K562 (cell line): Measurements from ENCODE around the gene LDLRAD3.

Source experiments
- KAT7 ChIP-seq: sonication (generic); formaldehyde crosslinking; IDR thresholded peaks from 2 replicates; pipeline ENCODE4 v1.8.0; 2022; ENCODE audit warnings: missing genetic modification reagents, mild to moderate bottlenecking, borderline replicate concordance
- SREBF2 ChIP-seq: sonication (generic); formaldehyde crosslinking; IDR thresholded peaks from 2 replicates; pipeline ENCODE4 v1.4.0; 2020; ENCODE audit warnings: mild to moderate bottlenecking, missing genetic modification reagents
- ZNF24 ChIP-seq: fragments of 450-650 bp; IDR thresholded peaks from 2 replicates; pipeline ENCODE4 v1.6.1; 2016
- TF ChIP-seq, protein P1 (sequence below): fragments of 250-450 bp; sonication (Bioruptor Pico); IDR thresholded peaks from 2 replicates; pipeline ENCODE4 v1.5.0; 2020; ENCODE audit warnings: mild to moderate bottlenecking, borderline replicate concordance
- TF ChIP-seq, protein P2 (sequence below): sonication (generic); formaldehyde crosslinking; IDR thresholded peaks from 2 replicates; pipeline ENCODE4 v1.5.0; 2020; ENCODE audit warnings: missing genetic modification reagents

DNA sequence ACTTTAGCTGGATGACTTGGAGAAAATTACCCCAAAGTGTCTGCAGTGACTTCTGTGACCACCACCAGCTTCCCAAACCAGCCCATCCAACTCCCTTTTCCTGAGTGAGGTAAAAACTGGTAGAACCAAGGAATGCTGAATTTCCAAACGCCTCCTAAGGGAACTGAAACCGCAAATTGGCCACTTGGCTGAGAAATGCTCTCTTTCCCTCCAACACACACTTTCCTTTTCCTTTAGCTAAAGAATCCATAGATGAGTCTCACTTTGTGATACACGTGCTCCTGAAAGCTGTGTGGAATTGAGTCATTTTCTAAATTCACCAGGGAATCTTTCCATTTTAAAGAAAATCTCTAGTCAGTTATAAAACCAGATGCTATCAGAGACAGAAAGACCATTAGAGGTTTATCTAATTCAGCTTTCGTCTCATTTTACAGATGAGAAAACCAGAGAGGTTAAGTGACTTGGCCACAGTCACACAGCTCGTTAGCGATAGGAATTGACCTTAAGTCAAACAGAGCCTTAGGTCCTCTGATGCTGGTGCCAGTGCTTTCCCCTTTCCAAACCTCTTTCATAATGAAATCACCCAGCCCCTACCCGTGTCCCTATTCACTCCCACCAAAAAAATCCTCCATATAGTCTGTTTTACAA, 208.2 kb downstream of the LDLRAD3 start:
- TF ChIP-seq ZNF24 = no peak
- TF ChIP-seq SREBF2 (CRISPR knock-in tag) = no peak
- no peak for TF ChIP-seq KAT7
- TF ChIP-seq, protein P1, sequence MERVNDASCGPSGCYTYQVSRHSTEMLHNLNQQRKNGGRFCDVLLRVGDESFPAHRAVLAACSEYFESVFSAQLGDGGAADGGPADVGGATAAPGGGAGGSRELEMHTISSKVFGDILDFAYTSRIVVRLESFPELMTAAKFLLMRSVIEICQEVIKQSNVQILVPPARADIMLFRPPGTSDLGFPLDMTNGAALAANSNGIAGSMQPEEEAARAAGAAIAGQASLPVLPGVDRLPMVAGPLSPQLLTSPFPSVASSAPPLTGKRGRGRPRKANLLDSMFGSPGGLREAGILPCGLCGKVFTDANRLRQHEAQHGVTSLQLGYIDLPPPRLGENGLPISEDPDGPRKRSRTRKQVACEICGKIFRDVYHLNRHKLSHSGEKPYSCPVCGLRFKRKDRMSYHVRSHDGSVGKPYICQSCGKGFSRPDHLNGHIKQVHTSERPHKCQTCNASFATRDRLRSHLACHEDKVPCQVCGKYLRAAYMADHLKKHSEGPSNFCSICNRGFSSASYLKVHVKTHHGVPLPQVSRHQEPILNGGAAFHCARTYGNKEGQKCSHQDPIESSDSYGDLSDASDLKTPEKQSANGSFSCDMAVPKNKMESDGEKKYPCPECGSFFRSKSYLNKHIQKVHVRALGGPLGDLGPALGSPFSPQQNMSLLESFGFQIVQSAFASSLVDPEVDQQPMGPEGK (CRISPR knock-in tag) = no peak
- TF ChIP-seq, protein P2, sequence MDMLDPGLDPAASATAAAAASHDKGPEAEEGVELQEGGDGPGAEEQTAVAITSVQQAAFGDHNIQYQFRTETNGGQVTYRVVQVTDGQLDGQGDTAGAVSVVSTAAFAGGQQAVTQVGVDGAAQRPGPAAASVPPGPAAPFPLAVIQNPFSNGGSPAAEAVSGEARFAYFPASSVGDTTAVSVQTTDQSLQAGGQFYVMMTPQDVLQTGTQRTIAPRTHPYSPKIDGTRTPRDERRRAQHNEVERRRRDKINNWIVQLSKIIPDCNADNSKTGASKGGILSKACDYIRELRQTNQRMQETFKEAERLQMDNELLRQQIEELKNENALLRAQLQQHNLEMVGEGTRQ (CRISPR knock-in tag) = no peak
